Glutamatergic neuron (in vitro differentiated cells): Measurements from ENCODE around the gene CCDC50. TPM values are rescaled to one million over a fixed set of nuclear protein-coding genes. Genes with fewer than 3 reads are reported as not detected.

Experiments used
- DNase-seq: peaks from one replicate; pipeline ENCODE4 v3.0.0; 2022
- H3K27ac Mint-ChIP-seq: one replicate; pipeline ENCODE4 v1.8.0; 2020; ENCODE audit warnings: mild to moderate bottlenecking, mixed read lengths, inconsistent platforms; ENCODE audit not compliant: unreplicated experiment
- H3K27me3 Mint-ChIP-seq: one replicate; pipeline ENCODE4 v1.8.0; 2020; ENCODE audit warnings: mild to moderate bottlenecking, moderate library complexity, mixed read lengths, inconsistent platforms; ENCODE audit not compliant: unreplicated experiment
- H3K36me3 Mint-ChIP-seq: one replicate; pipeline ENCODE4 v1.8.0; 2020; ENCODE audit warnings: mild to moderate bottlenecking, mixed read lengths, inconsistent platforms; ENCODE audit not compliant: unreplicated experiment
- H3K4me1 Mint-ChIP-seq: one replicate; pipeline ENCODE4 v1.8.0; 2020; ENCODE audit warnings: mild to moderate bottlenecking, low read depth, mixed read lengths, inconsistent platforms; ENCODE audit not compliant: unreplicated experiment
- H3K4me3 Mint-ChIP-seq: one replicate; pipeline ENCODE4 v1.8.0; 2020; ENCODE audit warnings: mild to moderate bottlenecking, mixed read lengths, inconsistent platforms; ENCODE audit not compliant: unreplicated experiment
- H3K9me3 Mint-ChIP-seq: one replicate; pipeline ENCODE4 v1.8.0; 2020; ENCODE audit warnings: mild to moderate bottlenecking, moderate library complexity, mixed read lengths, inconsistent platforms; ENCODE audit not compliant: unreplicated experiment
- total RNA-seq: library from RNA; stranded (reverse); fragmentation: NEBNext Ultra II Directional; extraction: Animal tissue kit (Norgen Biotek cat#: 25700); gene quantifications from one replicate; pipeline ENCODE4 v1.2.1, GENCODE V29; 2021; ENCODE audit not compliant: unreplicated experiment
- TF ChIP-seq, protein P1 (sequence below): fragments of 200-600 bp; sonication (generic); IDR thresholded peaks from one replicate; pipeline ENCODE4 v1.5.0; 2021; ENCODE audit not compliant: partially characterized antibody, unreplicated experiment

Gene CCDC50
- total RNA-seq, 1 donor from 2014 or later: 144 TPM

GRCh38 chr3:191435981-191436380 lies 106.8 kb downstream of the CCDC50 start:
- DNase-seq: no peak
- H3K4me3 Mint-ChIP-seq: no peak overlapping the region
- no peak overlapping the region for H3K27ac Mint-ChIP-seq
- no peaks in the 10 kb centered on the region for H3K27me3 Mint-ChIP-seq
- no peaks in the 10 kb centered on the region for H3K9me3 Mint-ChIP-seq
- H3K4me1 Mint-ChIP-seq: no peaks in the 10 kb centered on the region
- H3K36me3 Mint-ChIP-seq: no peaks in the 10 kb centered on the region
- TF ChIP-seq, protein P1, sequence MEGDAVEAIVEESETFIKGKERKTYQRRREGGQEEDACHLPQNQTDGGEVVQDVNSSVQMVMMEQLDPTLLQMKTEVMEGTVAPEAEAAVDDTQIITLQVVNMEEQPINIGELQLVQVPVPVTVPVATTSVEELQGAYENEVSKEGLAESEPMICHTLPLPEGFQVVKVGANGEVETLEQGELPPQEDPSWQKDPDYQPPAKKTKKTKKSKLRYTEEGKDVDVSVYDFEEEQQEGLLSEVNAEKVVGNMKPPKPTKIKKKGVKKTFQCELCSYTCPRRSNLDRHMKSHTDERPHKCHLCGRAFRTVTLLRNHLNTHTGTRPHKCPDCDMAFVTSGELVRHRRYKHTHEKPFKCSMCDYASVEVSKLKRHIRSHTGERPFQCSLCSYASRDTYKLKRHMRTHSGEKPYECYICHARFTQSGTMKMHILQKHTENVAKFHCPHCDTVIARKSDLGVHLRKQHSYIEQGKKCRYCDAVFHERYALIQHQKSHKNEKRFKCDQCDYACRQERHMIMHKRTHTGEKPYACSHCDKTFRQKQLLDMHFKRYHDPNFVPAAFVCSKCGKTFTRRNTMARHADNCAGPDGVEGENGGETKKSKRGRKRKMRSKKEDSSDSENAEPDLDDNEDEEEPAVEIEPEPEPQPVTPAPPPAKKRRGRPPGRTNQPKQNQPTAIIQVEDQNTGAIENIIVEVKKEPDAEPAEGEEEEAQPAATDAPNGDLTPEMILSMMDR: no peak

DNA sequence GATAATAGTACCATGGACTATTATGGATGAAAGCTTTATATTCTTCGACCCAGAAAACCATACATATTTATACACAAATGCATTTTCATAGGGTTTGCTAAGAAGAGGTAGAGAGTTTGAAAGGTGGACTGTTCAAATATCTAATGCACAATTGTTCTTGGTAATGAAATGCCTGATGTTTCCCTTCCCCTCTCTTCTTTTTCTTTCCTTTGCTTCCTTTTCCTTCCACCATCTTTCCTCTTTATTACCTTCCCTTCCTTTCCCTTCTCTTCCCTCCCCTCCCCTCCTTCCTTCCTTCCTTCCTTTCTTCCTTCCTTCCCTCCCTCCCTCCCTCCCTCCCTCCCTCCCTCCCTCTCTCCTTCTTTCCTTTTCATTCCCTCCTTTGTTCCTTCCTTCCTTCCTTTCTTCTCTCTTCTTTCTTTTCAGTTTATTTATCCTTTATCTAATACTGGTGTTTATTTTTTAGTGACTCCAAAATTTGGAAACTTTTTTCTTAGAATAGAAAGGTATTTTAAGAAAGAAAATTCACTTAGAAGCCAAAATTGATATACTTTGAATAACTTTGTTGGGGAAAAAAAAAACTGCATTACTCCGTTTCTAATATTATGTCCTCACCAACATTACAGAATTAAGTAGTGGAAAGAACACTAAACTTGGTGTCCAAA lies 109.1 kb downstream of the CCDC50 start:
- Mint-ChIP-seq H3K4me3 (no peak overlapping the region), H3K27me3 (no peaks in the 10 kb centered on the region), H3K36me3 (no peaks in the 10 kb centered on the region), H3K9me3 (no peaks in the 10 kb centered on the region), H3K27ac (no peak overlapping the region), H3K4me1 (no peaks in the 10 kb centered on the region)
- TF ChIP-seq, protein P1: no peak
- no peak for DNase-seq

DNA sequence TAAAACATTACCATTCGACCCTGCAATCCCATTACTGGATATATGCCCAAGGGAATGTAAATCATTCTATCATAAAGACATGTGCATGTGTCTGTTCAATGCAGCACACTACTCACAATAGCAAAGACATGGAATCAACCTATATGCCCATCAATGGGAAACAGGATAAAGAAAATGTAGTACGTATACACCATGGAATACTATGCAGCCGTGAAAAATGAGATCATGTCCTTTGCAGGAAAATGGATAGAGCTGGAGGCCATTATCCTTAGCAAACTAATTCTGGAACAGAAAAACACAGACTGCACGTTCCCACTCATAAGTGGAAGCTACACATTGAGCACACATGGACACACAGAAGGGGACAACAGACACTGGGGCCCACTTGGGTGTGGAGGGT lies 111.3 kb downstream of the CCDC50 start:
- no peak for DNase-seq
- Mint-ChIP-seq H3K4me3 (no peak overlapping the region), H3K4me1 (no peaks in the 10 kb centered on the region), H3K36me3 (no peaks in the 10 kb centered on the region), H3K27ac (no peak overlapping the region), H3K27me3 (no peaks in the 10 kb centered on the region), H3K9me3 (no peaks in the 10 kb centered on the region)
- TF ChIP-seq, protein P1: no peak

DNA sequence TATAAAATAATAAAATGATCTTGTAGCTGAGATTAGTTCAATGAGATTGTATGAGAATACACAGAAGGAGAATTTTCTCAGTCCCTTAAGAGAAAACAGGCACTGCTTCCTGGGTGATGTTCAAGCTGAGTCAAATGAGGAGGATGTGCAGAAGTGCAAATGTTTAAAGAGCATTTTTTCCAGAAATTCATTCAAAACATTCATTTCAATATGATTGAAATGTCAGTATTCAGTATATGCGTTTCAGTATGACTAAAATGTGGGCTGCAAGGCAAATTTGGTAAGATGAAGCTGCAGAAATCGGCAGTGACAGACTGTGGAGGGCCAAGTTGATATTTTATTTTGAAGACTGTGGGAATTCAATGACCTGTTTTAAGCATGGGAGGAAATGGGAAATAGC lies 112.5 kb downstream of the CCDC50 start:
- Mint-ChIP-seq H3K27ac (no peak overlapping the region), H3K9me3 (no peaks in the 10 kb centered on the region), H3K4me1 (no peaks in the 10 kb centered on the region), H3K4me3 (no peak overlapping the region), H3K27me3 (no peaks in the 10 kb centered on the region), H3K36me3 (no peaks in the 10 kb centered on the region)
- no peak for DNase-seq
- TF ChIP-seq, protein P1: no peak

DNA sequence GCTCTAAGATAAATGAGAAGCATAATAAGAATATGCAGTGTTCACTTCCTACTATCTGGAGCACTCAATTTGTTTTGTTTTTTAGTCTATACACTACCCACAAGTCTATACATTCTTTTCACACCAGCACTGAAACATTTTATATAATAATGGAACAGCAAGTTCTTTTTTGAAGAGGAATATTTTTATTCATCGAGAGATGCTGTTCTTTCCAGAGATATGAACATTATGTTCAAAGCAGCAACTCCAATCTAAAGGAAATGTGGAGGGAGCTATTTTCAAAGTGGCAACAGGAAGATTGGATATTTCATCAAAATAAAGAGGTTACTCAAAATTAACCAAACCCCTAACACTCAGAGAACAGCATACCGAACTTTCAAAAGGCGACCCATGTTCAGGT lies 115.4 kb downstream of the CCDC50 start:
- H3K4me3 Mint-ChIP-seq: no peak overlapping the region
- TF ChIP-seq, protein P1: no peak

More for the DNA sequence above, 115.4 kb downstream of the CCDC50 start:
- no peak for DNase-seq
- Mint-ChIP-seq H3K36me3 (no peaks in the 10 kb centered on the region), H3K4me1 (no peaks in the 10 kb centered on the region), H3K27ac (no peak overlapping the region), H3K27me3 (no peaks in the 10 kb centered on the region), H3K9me3 (no peaks in the 10 kb centered on the region)
